Suprapubic skin (tissue), 4 donors: ENCODE measurements around the gene DZANK1.

Source experiments
- EP300 ChIP-seq: sonication (generic); formaldehyde crosslinking; IDR thresholded peaks from one replicate; pipeline ENCODE4 v1.6.1; 2017; ENCODE audit warnings: antibody characterized with exemption
- POLR2A ChIP-seq, 2 donors: fragments of 450-650 bp; IDR thresholded peaks; one replicate each; pipeline ENCODE4 v1.6.1; 2017; ENCODE audit warnings: antibody characterized with exemption in 2 of 2, mild to moderate bottlenecking in 2 of 2, moderate library complexity in 2 of 2
- POLR2AphosphoS5 ChIP-seq, 3 donors: sonication (generic); formaldehyde crosslinking; IDR thresholded peaks; one replicate each; pipeline ENCODE4 v1.6.1; 2017; ENCODE audit warnings: antibody characterized with exemption in 3 of 3
- TF ChIP-seq, protein P1 (sequence below), 2 donors: fragments of 200-600 bp in 1 of 2; fragments of 450-650 bp in 1 of 2; sonication (generic) in 1 of 2; IDR thresholded peaks; one replicate each; pipeline ENCODE4 v1.5.1; 2016 to 2019; ENCODE audit warnings: antibody characterized with exemption in 2 of 2, mild to moderate bottlenecking in 1 of 2, moderate library complexity in 1 of 2

DNA sequence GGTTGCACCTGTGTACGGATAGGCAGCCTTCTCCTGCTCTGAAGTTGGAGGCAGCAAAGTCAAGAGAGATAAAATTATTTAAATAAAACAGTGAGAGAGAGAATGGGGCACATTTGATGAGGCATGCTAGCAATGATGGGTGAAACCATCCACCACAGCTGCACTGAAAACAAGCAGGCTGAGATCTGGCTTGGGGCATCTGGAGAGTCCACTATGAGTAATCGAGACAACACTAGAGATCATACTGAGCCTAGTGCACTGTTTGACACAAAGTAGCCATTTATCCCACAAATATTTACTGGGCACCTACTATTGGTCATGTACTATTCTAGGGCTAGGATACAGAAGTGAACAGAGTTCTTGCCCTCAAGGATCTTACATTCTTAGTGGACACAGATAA lies 66.4 kb downstream of the DZANK1 start:
- TF ChIP-seq, protein P1, sequence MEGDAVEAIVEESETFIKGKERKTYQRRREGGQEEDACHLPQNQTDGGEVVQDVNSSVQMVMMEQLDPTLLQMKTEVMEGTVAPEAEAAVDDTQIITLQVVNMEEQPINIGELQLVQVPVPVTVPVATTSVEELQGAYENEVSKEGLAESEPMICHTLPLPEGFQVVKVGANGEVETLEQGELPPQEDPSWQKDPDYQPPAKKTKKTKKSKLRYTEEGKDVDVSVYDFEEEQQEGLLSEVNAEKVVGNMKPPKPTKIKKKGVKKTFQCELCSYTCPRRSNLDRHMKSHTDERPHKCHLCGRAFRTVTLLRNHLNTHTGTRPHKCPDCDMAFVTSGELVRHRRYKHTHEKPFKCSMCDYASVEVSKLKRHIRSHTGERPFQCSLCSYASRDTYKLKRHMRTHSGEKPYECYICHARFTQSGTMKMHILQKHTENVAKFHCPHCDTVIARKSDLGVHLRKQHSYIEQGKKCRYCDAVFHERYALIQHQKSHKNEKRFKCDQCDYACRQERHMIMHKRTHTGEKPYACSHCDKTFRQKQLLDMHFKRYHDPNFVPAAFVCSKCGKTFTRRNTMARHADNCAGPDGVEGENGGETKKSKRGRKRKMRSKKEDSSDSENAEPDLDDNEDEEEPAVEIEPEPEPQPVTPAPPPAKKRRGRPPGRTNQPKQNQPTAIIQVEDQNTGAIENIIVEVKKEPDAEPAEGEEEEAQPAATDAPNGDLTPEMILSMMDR (IDR thresholded peaks at IDR 0.05): no peak
- no peak for TF ChIP-seq EP300
- no peak for TF ChIP-seq POLR2AphosphoS5 (IDR thresholded peaks at IDR 0.05)
- TF ChIP-seq POLR2A (IDR thresholded peaks at IDR 0.05): no peak
